NCI-H1417 treated with DMSO at 0.1 percent for 48 hours (cell line): ENCODE measurements around the gene C2orf78.
A peak's percentile ranks its signal among the peaks of the same experiment; 100 is the strongest.

Experiments
- DNase-seq: peaks from one replicate; lab custom pipeline; 2025; lab: John Stamatoyannopoulos, UW

The C2orf78 gene

DNA sequence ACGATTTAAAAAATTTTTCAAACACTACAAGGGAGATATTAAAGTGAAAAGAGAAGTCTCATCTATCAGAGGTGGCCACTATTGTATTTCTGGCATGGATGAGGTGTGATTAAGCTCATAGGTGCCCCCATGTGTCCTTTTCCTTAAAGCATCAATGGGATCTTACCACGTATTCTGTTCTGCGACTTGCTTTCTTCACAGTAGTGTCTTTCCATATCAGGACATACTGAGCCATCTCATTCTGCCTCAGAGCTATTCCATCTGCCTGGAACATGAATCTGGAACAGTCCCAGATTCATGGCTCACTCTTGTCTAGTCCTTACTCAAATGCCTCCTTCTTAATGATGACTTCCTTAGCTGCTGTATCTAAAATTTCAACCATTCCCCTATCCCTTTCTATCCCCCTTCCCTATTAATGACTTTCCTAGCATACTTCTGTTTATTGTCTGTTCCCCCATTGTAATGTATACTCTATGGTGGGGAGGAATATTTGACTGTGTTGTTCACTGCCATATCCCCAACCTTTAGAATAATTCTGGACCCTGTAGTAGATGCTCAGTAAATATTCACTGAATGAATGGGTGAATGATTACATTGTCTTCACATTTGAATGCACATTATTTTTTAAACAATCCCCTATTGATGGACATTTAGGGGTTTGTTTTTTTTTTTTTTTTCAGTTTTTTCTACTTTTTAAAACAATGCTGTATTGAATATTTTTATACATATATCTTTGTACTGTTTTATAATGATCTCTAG lies 55.8 kb downstream of the C2orf78 start:
- DNase-seq: no peak

- DNase-seq: no peak
Observed at GRCh38 chr2:73841912-73842738, 58.1 kb downstream of the C2orf78 start.

GRCh38 chr2:73842739-73843019 lies 58.7 kb downstream of the C2orf78 start:
- DNase-seq: no peak

DNA sequence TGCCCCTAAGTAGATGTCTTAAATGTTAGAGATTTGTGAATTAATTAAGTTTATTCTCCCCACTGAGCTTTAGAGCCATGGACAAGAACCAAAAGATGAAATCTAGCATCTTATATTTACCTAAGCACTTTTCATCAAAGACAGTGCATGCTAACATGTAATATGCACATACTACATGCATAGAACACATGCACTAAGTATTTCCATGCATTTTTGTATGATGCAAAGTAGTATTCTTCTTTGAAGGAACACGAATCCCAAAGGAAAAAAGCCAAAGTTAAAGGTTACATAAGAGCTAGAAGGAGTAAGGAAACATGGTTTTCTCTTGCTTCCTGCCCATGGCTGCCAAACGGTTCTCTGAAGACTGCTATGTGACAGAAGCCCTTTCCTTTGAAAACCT lies 60.1 kb downstream of the C2orf78 start:
- no peak for DNase-seq

GRCh38 chr2:73850009-73850408 lies 66.0 kb downstream of the C2orf78 start:
- peak; percentile 64 for DNase-seq

GRCh38 chr2:73851274-73851673 lies 67.3 kb downstream of the C2orf78 start:
- no peak for DNase-seq

DNA sequence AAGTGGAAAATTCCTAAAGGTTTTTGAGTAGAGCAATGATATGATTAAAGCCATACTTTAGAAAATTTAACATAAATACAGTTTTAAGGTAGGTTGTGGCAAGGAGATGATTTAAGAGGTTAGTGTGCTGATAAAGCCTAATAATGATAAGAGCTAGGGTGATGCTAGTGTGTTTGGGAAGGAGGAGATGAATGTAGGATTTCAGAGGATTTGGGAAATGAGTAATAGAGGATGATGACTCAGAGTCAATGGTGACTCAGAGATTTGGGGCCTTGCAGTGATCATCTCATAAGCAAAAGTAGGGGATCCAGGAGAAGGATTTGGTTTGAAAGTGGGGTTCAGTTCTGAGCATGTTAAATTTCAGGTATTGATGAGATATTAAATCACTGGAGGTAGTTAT lies 68.0 kb downstream of the C2orf78 start:
- DNase-seq: no peak

DNA sequence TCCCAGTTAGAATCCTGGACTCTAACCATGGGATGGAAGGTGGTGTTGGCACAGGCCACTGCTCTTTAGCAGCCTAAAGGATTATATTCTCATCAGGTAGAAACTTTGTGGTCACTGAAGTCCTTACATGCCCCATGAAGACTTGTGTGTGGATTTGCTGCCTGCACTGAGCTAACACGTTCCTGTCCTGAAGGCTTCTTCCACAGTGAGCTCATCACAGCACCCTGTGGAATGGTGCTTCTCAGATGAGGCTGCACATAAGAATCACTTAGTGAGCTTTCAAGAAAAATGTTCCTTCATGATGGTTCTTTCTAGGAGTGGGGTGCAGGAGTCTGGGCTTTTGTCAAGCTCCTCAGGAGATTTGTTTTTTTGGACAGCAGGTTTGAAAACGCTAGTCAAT lies 71.5 kb downstream of the C2orf78 start:
- no peak for DNase-seq

DNA sequence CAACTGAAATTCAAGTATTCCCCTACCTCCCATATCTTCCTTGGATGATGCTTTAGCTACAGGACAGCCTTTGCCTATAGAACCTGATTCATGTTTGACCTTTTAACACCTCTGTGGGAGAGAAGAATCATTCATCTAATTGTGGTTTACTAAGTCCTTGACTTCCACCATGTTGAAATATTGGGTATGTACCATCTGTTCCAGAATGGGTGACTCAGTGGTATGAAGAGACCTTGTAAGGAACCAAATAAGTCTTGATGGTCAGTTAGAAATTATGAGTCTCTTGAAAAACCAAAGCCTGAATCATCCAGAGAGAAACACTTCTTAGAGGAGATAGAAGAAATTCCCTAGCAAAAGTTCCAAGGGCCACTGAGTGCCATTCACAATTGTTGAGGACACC lies 72.2 kb downstream of the C2orf78 start:
- no peak for DNase-seq

DNA sequence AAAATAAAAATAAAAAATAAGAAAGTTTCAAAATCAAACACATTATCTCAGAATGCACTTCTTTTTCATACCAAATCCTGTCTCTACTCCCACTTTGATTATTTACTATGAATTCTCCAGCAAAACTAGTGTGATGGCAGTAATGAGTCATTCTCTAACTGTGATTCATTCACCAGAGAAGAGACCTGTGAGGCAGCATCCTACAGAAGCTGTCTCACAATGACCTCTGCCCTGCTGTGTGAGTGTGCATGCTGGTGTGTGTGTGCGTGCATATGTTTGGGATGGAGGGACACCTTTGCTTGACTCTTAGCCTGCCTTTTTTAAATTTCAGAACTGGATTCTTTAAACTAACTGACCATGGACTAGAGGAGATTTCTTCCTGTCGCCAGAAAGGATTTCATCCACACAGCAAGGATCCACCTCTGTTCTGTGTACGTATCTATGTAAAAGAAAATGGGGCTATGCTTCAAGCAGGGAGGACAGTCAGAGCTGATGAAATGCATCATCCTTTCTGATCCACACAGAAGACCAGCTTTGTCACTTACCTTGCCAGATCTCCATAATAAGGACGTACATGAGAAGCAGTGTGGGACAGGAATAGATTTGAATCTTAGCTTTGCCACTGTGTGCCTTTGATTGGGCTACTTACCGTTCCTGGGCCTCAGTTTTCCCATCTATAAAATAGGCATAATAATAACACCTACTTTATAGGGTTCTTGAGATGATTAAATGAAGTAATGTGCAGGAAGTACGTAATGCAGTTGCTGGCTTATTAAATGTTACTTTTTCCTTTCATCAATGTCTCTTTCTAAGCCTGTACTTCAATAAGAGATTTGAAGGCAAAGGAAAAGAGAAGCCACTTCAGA lies 76.0 kb downstream of the C2orf78 start:
- DNase-seq: no peak

DNA sequence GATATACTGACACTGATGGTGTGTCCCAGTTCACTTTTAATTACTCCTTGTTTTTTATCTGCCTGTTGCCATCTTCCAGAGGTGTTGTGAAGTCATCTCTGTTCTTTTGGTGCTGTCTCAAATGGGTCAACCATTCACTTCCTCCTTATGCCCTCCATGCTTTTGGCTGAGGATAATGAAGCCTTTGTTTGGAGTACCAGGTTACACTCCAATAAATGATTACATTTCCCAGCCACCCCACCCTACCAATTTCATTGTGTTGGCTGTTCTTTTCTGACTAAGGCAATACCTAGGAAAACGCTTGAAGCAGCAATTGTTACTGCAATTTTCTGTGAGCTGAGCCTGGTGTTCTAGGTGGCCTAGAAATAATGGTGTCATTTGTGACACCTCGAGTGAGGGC lies 79.0 kb downstream of the C2orf78 start:
- no peak for DNase-seq
